ENCODE results near the gene CRELD2. TPM values are rescaled to one million over a fixed set of nuclear protein-coding genes. Genes with fewer than 3 reads are reported as not detected.
A peak's percentile ranks its signal among the peaks of the same experiment; 100 is the strongest.

CRELD2 gene
- total RNA-seq, 1 donor from 2014 or later: 54.9 TPM

DNA sequence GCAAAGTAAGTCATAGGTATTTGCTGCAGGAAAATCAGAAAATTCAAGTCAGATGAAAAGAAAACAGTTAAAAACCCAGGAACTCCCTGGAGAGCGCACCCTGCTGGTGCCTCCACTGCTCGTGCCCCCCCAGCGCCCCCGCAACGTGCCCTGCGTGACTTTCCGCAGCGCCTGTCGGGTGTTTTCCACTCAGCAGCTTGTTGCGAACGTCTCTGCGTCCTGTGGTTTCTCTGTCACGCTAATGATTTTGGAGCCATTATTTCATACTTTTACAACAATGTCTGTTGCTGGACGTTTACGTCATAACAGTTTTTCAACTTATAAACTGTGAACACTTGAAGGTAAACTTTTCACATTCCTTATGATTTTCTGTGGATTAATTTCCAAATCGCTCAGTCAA lies 5.0 kb downstream of the CRELD2 start:
- H3K27ac Mint-ChIP-seq (ENCODE audit: unreplicated experiment): no peak overlapping the region
- peaks cover 6% of the 10 kb centered on the region for H3K36me3 Mint-ChIP-seq (ENCODE audit: unreplicated experiment)
- H3K4me1 Mint-ChIP-seq (ENCODE audit: unreplicated experiment): peaks cover 9% of the 10 kb centered on the region
- no peak overlapping the region for H3K4me3 Mint-ChIP-seq (ENCODE audit: unreplicated experiment)
- DNase-seq (ENCODE audit: extremely low spot score, unreplicated experiment): no peak
- no peaks in the 10 kb centered on the region for H3K27me3 Mint-ChIP-seq (ENCODE audit: unreplicated experiment)
- TF ChIP-seq, protein P1, sequence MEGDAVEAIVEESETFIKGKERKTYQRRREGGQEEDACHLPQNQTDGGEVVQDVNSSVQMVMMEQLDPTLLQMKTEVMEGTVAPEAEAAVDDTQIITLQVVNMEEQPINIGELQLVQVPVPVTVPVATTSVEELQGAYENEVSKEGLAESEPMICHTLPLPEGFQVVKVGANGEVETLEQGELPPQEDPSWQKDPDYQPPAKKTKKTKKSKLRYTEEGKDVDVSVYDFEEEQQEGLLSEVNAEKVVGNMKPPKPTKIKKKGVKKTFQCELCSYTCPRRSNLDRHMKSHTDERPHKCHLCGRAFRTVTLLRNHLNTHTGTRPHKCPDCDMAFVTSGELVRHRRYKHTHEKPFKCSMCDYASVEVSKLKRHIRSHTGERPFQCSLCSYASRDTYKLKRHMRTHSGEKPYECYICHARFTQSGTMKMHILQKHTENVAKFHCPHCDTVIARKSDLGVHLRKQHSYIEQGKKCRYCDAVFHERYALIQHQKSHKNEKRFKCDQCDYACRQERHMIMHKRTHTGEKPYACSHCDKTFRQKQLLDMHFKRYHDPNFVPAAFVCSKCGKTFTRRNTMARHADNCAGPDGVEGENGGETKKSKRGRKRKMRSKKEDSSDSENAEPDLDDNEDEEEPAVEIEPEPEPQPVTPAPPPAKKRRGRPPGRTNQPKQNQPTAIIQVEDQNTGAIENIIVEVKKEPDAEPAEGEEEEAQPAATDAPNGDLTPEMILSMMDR (IDR thresholded peaks at IDR 0.05): peak; percentile 20
- H3K9me3 Mint-ChIP-seq (ENCODE audit: unreplicated experiment): no peaks in the 10 kb centered on the region

DNA sequence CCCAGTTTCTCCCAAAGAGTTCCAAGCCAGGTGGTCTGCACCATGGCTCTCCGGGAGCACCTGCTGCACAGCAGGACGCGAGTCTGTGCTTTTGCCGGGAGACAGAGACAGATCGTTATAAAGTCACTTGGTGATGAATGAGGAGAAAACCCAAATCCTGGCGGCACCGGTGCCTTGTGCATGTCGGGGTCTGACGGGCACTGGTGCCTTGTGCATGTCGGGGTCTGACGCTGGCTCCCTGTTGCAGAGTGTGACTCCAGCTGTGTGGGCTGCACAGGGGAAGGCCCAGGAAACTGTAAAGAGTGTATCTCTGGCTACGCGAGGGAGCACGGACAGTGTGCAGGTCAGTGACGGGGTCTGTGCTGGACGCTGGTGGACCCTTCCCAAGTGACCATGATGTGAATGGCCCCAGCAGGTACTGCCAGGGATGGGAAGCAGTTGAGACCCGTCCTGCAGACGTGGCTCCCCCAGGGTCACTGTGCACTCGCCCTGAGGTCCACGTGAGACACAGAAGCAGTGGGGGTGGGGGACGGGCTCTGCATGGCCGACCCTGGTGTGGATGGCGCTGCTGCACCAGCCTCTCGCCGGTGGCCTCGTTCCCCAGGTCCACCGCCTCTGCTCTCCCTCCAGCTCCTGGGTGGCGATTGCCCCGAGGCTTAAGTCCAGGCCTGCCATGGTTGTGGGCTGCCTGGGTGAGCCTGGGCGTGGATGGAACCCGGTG lies 5.8 kb downstream of the CRELD2 start:
- H3K36me3 Mint-ChIP-seq (ENCODE audit: unreplicated experiment): peaks cover 6% of the 10 kb centered on the region
- no peak for DNase-seq (ENCODE audit: extremely low spot score, unreplicated experiment)
- H3K9me3 Mint-ChIP-seq (ENCODE audit: unreplicated experiment): no peaks in the 10 kb centered on the region
- H3K4me3 Mint-ChIP-seq (ENCODE audit: unreplicated experiment): no peak overlapping the region
- TF ChIP-seq, protein P1 (IDR thresholded peaks at IDR 0.05): no peak
- no peak overlapping the region for H3K27ac Mint-ChIP-seq (ENCODE audit: unreplicated experiment)
- H3K4me1 Mint-ChIP-seq (ENCODE audit: unreplicated experiment): peaks cover 7% of the 10 kb centered on the region
- H3K27me3 Mint-ChIP-seq (ENCODE audit: unreplicated experiment): no peaks in the 10 kb centered on the region

DNA sequence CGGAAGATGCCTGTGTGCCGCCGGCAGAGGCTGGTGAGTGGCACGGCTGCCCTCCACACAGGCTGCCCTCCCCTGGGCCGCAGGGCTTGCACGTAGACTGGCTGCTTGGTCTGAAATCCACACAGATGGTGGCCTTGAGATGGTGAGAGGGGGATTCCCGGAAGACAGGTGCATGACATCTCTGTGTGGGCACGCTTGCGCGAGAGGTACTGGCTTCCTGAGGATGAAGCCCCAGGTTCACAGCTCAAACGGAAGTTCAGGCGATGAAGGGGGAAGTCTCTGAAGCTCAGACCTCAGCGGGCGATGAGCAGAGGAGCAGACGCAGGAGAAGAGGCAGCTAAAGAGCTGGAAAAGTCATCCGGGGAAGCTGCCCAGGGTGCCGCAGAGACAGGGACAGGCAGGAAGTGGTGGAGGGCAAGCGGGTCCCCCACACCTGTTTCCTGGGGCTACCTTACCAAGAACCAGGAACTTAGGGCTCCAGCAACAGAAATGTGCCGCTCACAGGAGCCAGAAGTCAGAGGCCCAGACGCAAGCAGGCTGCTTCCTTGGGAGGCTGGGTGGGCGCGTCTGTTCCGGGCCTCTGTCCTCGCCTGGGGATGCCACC lies 7.2 kb downstream of the CRELD2 start:
- Mint-ChIP-seq H3K36me3 (ENCODE audit: unreplicated experiment) (peaks cover 6% of the 10 kb centered on the region), H3K27ac (ENCODE audit: unreplicated experiment) (no peak overlapping the region), H3K4me1 (ENCODE audit: unreplicated experiment) (no peaks in the 10 kb centered on the region)

DNA sequence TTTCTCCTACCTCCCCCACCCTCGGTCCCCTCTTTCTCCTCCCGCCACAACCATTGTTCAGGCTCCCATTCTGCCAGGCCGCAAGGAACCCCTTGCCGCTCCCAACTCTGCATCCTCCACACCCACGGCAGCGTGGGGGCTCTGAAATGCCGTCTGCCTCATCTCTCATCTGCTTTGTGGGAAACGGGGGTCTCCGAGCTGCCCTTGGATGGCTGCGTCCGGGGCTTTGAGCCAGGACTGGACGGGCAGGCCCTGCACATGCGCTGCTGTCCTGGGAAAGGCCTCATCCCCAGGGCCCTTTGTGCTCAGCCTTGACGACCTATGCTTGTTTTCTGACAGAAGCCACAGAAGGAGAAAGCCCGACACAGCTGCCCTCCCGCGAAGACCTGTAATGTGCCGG lies 8.5 kb downstream of the CRELD2 start:
- no peaks in the 10 kb centered on the region for H3K27me3 Mint-ChIP-seq (ENCODE audit: unreplicated experiment)
- H3K36me3 Mint-ChIP-seq (ENCODE audit: unreplicated experiment): peaks cover 6% of the 10 kb centered on the region
- no peaks in the 10 kb centered on the region for H3K9me3 Mint-ChIP-seq (ENCODE audit: unreplicated experiment)
- TF ChIP-seq, protein P1 (IDR thresholded peaks at IDR 0.05): no peak
- peaks cover 6% of the 10 kb centered on the region for H3K4me1 Mint-ChIP-seq (ENCODE audit: unreplicated experiment)
- no peak for DNase-seq (ENCODE audit: extremely low spot score, unreplicated experiment)
- H3K4me3 Mint-ChIP-seq (ENCODE audit: unreplicated experiment): no peak overlapping the region
- H3K27ac Mint-ChIP-seq (ENCODE audit: unreplicated experiment): no peak overlapping the region

More for the DNA sequence above, 7.2 kb downstream of the CRELD2 start:
- no peaks in the 10 kb centered on the region for H3K27me3 Mint-ChIP-seq (ENCODE audit: unreplicated experiment)
- no peak for DNase-seq (ENCODE audit: extremely low spot score, unreplicated experiment)
- TF ChIP-seq, protein P1 (IDR thresholded peaks at IDR 0.05): no peak
- no peak overlapping the region for H3K4me3 Mint-ChIP-seq (ENCODE audit: unreplicated experiment)
- no peaks in the 10 kb centered on the region for H3K9me3 Mint-ChIP-seq (ENCODE audit: unreplicated experiment)

DNA sequence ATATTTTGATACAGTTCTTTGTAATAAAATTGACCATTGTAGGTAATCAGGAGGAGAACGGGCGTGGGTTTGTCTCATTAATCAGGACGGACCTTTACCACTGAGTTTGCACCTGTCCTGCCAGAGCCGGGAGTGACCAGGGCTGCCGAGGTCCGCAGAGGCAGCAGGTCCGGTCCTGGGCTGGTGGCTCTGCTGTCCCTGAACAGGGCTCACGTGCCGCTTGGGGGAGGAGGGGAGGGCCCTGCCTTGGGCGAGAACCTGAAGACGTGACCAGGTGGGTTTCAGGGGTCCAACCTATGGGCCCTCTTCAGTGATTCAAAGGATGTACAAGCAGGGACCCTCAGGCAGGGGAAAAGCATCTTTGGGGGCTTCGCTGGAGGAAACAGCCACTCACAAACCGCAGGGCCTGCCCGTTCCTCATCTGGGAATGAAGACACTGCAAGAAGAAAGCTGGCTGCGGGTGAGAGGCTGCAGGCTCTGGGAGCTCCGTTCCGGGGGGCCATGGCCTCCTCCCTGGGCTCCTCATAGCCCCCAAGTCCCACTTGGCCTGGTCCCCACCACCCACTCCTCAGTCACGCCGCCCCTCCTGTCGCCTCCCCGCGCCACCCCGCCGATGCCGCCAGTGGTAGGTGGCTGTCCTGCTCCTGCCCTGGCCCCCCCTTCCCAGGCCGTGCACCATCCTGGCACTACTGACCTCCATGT lies 9.2 kb downstream of the CRELD2 start:
- no peaks in the 10 kb centered on the region for H3K27me3 Mint-ChIP-seq (ENCODE audit: unreplicated experiment)
- peaks cover 6% of the 10 kb centered on the region for H3K36me3 Mint-ChIP-seq (ENCODE audit: unreplicated experiment)
- no peaks in the 10 kb centered on the region for H3K9me3 Mint-ChIP-seq (ENCODE audit: unreplicated experiment)
- H3K4me3 Mint-ChIP-seq (ENCODE audit: unreplicated experiment): no peak overlapping the region
- TF ChIP-seq, protein P1 (IDR thresholded peaks at IDR 0.05): no peak
- H3K27ac Mint-ChIP-seq (ENCODE audit: unreplicated experiment): no peak overlapping the region
- no peak for DNase-seq (ENCODE audit: extremely low spot score, unreplicated experiment)
- peaks cover 6% of the 10 kb centered on the region for H3K4me1 Mint-ChIP-seq (ENCODE audit: unreplicated experiment)

All from osteocyte (in vitro differentiated cells).